Kidney capillary endothelial cell (primary cell): ENCODE data around the gene C1QL3.
A peak's percentile ranks its signal among the peaks of the same experiment; 100 is the strongest.

Experiments
- DNase-seq: peaks from one replicate; pipeline ENCODE4 v3.0.0-alpha.2; 2018; ENCODE audit warnings: low spot score

Gene C1QL3

DNA sequence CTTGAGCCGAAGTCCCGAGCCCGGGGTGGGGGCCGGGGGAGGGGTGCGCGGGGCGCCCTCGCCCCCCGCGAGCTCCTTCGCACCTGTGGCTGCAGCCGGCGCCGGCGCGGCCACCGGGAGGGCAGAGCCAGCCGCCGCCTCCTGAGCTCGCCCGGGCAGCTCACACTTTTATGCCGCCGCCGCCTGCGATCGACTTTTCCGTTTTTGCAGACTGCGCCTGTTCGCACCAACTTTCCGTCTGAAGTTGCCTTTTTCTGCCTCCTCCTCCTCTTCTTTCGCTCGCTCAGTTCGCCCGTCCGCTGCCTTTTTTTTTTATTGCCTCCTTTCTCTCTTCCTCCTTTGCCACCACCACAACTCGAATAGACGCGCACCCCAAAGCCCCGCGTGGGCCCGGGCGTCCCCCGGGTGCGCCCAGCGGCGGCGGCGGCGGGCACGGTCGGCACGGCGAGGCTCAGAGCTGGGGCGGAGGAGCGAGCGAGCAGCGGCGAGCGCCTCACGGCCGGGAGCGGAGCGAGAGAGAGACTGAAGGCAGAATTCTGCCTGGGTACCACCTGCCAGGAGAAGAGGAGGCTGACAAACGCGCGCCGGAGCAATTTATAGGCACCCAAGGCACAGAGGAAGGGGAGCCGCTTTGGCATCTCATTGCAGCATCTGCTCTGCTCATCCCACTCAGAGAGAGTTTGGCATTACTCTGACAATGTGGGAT is at the start of gene C1QL3:
TSS of gene C1QL3 (minus strand) at position 569 of the 706 bp plus-strand sequence. CDS start 814 bp downstream, outside the sequence.
- no peak for DNase-seq

DNA sequence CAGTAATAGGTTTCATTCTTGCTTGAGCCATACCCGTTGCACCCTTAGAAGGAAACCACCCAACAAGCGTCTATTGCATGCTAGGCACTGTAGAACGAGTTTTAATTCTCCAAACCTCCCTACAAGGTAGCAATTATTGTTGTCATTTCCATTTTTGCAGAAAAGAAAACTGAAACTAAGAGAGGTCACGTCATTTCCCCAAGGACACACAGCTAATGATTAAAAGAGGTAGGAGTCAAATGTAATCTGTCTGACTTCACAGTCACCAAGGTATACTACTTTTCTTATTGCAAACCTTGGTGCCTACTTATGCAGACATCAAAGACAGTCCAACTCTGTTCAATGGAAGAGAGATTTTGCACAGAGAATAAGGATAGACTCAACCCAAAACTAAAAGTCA is 49.1 kb upstream of the C1QL3 start:
- DNase-seq: no peak

DNA sequence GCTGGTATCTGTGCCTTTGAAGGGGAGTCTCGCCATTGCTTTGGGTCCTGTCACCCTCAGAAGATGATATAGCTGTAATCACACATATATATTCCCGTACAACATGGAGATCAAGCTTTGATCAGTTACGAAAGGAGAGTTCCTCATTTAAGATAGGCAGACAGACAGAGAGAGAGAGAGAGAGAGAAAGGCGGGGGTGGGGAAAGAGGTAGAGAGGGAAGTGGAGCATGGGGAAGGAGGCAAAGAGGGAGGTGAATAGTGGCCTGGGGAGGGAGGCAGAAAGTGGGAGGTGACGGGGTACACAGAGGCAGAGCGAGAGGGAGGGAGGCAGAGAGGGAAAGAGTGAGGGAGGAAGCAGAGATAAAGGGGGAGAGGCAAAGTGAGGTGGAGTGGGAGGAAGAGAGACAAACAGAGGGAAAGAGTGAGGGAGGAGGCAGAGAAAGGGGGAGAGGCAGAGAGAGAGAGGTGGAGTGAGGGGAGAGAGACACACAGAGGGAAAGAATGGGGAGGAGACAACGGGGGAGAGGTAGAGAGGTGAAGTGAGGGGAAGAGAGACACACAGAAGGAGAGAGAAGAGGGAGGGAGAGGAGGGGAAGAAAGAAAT is 44.6 kb upstream of the C1QL3 start:
- DNase-seq: no peak

DNA sequence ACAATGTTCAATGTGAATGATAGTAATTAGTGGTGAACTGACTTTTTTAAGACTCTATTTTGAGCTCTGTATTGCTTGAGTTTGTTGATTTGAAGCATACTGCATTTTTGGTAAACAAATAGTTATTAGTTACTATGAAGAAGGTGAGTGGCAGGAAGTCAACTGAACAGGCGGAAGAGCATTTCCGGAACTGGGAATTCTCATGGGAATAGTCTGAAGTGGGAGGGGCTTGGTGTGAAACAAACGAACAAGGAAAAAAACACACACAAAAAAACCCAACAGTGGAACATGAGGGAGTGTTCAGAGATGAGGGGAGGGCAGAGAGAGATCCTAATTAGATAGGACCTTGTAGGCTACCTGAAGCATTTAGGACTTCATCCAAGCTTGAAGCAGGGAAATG is 43.9 kb upstream of the C1QL3 start:
- DNase-seq: peak; percentile 81

DNA sequence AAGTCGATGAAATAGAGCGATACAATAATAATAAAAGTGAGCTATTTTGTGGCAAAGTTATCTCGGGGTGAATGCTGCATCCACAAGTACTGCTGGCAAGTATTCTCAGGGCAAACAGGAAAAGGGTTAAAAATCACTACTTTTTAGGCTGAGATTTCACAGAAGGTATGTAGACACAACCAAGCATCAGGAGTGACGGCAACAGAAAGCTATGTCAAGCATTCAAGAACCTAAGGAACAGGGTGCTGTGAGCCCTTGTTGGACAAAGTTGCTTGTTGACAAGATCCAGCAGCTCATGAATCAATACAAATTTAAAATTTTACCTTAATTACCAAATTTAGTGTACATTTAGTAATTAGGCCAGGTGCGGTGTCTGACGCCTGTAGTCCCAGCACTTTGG is 41.2 kb upstream of the C1QL3 start:
- DNase-seq: no peak

DNA sequence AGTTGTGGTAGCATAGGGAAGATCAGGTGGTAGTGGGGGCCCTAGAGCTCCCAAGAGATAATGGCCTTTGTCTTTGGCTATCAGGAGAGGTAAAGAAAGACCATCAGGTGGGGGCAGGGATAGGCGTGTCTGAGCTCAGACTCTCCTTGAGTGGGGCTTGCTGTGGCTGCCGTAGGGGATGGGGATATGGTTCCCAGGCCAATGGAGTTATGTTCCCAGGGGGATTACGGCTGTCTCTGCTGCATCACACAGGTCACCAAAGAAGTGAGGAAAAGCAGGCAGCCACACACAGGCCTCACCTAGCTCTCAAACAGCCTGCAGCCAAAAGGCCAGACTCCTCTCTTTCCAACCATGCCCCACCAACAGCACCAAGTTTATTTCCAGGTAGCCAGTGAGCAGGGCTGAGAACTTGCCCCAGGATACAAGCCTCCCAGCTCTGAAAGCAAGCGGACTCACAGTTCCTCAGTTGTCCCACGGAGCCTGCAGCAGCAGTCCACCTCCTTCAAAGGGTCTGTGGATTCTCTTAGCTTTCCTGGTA is 37.6 kb upstream of the C1QL3 start:
- DNase-seq: no peak

DNA sequence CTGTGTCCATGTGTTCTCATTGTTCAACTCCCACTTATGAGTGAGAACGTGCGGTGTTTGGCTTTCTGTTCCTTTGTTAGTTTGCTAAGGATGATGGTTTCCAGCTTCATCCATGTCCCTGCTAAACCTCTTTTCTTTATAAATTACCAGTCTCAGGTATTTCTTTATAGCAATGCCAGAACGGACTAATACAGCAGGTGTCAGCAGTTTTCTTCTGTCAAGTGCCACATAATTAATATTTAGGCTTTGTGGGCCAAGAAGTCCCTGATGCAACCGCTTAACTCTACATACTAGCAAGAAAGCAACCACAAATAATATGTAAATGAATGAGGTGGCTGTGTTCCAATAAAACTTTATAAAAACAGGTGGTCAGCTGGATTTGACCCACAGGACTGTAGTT is 26.3 kb upstream of the C1QL3 start:
- DNase-seq: no peak

DNA sequence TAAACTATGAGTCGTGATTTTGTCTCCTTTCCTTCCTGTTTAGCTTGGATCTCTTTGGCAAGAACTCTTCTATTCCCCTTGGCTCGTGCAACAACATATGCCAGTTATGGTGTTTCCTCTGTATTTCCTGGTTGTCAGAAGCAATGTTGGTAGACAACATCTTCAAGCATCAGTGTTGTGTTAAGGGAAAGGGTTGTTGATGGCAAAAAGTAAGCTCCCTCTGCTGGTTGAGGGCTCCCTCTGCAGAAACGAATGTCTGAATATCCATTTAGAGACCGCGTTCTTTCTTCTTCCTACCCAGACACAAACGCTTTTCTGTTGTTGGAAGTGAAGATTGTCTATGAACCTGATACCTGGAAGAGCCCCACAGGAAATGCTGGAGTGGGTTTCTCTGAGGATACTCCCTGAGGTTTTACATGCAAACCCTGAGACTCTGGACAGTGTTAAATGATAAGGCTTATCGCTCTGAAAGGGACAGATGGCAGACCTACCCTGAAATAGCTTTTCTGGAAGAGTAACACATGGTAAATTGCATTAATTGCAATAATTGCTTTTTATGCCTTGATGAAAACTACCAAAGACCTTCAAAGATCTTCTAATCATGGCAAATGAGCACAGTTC is 23.5 kb upstream of the C1QL3 start:
- DNase-seq: peak; percentile 37

DNA sequence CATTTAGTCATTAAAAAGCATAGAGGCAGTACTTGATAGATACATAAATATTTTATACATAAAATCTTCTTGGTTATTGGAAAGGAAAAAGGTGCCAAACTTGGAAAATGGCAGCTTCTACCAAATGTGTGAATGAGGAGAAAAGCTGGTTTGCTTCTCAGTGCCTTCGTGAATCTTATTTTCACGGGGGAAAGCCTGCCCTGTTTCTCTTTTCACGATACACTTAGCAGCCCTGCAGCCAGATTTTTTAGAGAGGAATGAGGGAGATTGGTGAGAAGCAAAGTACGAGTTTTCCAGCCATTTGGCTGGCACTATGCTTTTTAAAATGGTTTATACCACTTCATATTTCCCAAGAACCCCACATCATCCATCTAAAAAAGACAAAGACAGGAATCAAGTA is 22.9 kb upstream of the C1QL3 start:
- DNase-seq: no peak

DNA sequence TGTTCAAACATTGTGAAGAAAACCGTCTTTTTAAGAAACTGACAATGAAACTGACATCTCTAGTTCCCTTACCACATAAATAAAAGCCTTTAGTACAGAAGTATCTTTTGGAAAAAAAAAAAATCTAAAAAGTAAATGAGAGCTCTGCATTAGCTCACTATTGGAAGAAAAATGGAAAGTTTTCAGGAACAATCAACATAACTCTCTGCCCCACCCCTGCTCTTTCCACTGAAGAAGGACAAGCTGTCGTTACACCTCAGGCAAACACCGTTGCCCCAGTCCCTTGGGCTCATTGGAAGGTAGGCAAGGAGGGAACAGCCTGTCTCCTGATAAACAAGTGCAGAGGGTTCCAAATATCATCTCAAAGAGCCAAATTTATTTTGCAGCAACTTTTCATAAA is 22.4 kb upstream of the C1QL3 start:
- no peak for DNase-seq

DNA sequence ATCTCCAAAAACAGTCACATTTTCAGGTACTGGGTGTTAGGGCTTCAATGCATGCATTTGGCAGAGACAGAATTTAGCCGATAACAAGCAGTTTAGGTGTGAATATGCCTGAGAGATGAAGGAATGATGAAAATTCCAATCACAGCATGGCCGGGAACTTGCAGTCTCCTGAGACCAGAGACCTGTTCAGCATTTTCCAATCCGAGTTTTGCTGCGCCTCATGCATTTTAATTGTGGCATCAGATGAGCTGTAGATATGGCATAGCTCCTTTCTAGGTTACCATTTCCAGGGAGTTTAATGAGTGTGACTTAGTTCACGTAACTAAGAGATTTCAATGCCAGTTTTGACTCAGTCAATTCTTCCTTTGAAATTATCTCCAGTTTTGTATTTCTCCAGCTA is 14.5 kb upstream of the C1QL3 start:
- DNase-seq: no peak

DNA sequence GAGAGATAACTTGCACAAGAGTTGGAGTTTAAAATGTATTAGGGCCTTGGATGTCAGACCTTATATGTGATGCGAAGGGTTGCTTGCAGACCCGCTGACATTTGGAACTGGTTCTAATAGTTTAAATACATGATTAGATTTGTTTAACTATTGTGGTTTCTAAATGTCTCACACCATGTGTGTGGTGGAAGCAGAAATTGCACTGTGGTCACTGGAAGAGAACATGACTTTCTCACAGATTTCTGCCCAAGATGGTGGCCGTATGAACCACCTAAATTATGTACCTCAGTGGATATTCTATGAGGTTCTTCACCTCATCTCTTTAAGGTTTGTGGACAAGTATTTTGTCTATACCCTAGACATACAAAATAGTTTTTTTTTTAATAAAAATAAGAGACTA is 8.2 kb upstream of the C1QL3 start:
- no peak for DNase-seq

DNA sequence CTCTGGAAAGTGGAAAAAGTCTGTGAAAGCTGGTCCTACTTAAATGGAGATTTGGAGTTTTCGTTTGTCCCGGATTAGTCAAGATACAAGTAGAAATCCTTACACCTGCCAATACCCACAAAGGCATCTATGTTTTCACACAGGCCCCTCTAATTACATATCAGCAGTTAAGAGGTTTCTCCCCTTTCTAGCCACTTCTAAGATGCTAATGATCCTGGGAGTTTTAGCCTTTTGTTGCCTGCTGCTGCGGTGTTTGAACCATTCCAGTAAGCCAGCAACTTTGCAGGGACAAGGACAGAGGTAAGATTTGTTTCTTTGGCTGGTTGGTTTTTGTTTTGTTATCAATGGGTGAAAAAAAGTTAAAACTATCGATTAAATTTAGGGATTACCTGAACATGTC is 5.8 kb upstream of the C1QL3 start:
- no peak for DNase-seq

DNA sequence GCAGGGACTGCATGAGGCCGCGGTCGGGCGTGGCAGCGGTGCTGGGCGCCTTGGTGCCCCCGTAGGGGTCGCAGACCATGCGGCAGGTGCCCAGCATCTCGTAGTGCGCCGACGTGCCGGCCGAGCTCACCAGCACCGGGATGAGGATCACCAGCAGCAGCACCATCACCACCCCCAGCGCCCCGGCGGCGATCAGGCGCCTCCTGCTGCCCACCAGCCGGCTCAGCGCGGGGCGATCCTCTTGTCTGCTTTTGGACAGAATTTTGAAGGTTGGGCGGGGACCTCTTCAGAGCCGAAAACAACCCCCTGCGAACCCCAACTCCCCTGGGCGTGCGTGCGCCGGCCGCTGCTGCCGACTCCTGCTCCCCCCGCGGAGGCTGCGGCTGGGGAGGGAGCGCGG is 779 bp downstream of the C1QL3 start:
- DNase-seq: peak; percentile 27

DNA sequence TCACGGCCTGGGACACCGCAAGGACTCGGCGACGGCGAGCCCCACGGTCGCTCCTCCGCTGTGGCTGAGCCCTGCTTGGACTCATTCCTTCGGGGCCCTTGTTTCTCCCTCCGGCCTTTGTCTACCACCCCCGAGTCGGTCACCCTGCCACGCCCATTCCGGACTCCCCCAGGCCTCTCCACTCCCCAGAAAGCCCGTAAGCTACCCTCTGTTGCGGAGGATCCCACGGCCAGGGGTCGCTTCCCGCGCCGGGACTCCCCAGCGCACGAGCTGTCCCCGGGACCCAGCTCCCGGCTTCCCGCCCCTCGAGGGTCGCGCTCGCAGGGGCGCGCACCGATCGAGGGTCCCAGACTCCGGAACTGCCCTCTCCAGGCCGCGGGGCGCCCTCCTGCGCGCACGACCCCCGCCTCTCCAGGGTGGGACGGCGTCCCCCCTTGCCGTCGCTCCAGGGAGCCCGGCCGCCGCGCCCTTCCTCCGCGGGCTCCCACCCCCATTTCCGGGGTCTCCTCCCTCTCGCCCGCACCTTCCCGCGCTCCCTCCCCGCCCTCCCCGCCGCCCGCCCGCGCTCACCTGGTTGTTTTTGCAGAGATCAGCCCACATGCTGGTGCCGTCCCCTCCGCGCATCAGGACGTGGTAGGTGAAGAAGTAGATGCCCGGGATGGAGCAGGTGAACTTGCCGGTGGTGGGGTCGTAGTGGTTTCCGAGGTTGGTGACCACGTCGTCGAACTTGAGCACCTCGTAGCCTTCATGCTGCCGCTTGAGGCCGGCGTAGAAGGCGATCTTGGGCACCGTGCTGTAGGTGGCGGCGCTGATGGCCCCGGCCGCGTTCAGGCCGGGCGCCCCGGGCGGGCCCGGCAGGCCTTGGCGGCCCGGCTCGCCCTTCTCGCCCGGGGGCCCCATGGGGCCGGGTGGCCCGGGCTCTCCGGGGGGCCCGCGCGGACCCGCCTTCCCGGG is 1.5 kb downstream of the C1QL3 start:
- DNase-seq: no peak

DNA sequence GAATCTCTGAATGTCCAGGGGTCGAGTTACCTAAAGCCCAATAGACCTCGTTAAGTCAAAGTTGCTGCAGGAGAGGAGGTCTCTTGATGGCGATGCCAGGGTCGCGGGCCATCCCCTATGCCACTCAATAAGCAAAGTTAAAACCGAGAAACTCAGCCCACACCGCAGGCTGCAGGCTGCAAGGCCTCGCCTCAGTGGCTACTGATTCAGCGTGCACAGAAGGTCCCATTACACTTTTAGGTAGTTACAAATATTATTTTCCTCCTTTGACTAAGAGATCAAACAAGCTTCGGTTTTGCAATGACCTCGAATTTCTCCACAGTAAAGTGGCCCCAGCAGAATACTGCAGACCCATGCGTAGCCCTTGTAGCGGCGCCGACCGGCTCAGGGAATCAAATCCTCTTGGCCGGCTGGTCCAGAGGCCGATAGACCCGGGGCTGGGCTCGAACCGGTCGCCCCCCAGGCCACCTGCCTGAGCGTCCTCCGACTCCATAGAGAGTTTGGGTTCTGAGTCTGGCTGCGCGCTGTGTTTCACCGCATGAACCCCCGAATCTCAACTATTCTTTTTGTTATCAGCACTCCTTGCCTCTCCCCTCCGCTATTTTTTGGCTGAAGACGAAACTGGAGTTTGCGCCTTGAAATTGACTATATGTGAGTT is 2.3 kb downstream of the C1QL3 start:
- DNase-seq: no peak

DNA sequence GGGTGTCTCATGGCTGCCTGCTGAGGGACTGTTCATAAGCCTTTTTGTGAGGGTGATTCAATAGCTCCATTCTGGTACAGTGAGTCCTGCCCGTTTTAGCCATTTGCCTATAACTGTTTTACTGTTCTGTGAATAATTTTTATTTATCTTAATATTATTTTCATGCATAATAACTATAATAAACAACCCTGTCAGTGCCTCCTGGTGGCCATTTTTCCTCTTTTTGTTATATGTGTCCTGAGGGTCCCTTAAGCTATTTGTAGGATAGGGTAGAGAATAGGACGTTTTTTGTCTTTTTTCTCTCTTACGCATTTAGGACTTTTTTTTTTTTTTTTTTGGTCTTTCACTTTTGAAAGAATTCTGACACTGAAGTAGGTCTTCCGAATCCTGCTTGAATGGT is 2.9 kb downstream of the C1QL3 start:
- DNase-seq: no peak

DNA sequence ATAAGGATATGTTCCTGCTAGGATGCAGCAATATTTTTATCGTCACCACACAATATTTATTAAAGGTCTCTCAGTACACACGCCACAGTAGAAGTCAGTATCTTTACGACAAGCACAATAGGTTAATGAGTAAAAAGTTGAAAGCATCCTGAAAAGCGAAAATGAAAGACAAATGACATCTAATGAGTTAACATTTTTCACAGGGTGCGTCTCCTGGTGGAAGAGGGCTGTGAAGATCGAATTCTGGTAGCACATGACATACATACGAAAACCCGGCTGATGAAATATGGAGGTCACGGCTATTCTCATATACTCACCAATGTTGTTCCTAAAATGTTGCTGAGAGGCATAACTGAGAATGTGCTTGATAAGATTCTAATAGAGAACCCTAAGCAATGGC is 10.8 kb downstream of the C1QL3 start:
- no peak for DNase-seq

DNA sequence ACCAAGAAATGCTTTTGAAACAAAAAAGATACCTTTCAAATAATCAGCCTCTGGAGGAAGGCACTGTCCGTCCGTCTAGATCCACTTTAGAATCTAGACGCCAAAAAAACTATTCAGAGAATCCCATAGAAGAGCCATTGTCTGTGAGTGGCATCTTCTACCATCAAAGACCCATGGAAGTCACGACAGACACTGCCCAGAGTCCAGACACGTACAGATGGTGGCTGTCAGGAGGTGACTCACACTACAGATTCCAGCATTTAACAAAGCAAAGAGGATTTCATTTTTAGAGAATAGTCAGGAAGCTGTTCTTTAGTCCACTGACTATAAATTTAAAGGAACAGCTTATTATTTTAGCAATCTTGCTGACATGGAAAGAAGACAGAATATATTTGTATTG is 11.7 kb downstream of the C1QL3 start:
- DNase-seq: peak; percentile 74

DNA sequence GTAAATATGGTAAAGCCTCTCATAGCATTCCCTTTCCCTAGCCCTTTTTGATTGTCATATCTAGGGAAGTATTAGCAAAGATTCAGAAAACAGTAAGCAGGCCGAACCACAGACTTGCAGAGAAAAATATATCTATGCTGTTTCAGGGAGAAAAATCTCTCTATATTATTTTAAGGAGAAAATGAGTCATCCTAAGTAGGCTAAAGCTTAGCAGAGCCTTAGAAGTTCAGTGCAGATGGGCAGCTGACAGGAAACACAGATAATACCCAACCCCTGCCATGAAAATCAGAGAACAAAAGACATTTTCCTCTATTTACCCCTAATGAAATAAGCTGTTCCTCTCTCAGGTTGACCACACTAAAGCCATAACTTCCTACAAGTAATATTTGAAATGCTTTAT is 16.5 kb downstream of the C1QL3 start:
- DNase-seq: no peak

DNA sequence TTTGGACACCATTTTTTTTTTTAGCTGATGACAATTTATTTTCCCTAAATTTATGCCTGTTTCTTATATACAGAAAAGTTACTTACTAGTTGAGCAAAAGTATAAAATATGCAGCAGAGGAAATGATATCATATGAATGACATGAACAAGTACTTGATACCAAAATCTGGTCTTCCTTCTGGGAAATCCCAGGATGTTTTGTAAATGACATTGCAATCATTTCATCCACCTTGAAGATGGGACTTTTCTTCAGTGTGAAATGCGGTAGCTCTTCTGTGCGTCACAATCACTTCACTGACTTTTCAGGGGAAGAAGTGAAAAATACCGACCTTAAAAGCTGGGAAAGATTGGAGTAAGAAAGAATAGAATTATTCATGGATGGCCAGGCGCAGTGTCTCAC is 23.8 kb downstream of the C1QL3 start:
- no peak for DNase-seq
